GM23338 (cell line): Measurements from ENCODE around the gene AFAP1. TPM values are rescaled to one million over a fixed set of nuclear protein-coding genes. Genes with fewer than 3 reads are reported as not detected.

Experiments used
- ATAC-seq: fragments of 200-7000 bp; cut with Tn5 transposase; 3 replicates; pipeline ENCODE4 v1.9.1; 2020
- DNase-seq: peaks from one replicate; pipeline ENCODE4 v3.0.0-alpha.2; 2015; ENCODE audit warnings: low spot score
- H2AFZ ChIP-seq: fragments of 200-600 bp; sonication (generic); 2 replicates; pipeline ENCODE4 v1.8.0; 2016; ENCODE audit warnings: antibody characterized with exemption, mild to moderate bottlenecking, moderate library complexity
- H3F3A ChIP-seq: fragments of 200-600 bp; sonication (generic); replicated peaks from 2 replicates; pipeline ENCODE4 v1.8.0; 2017; ENCODE audit warnings: antibody characterized with exemption, mixed run types, low read depth
- H3K27ac ChIP-seq: fragments of 200-600 bp; sonication (generic); 2 replicates; pipeline ENCODE4 v1.6.1; 2016; ENCODE audit warnings: low read depth
- H3K27me3 ChIP-seq: fragments of 200-600 bp; sonication (generic); 2 replicates; pipeline ENCODE4 v1.8.0; 2016; ENCODE audit warnings: mild to moderate bottlenecking, mixed run types, moderate library complexity; ENCODE audit not compliant: insufficient read depth
- H3K36me3 ChIP-seq: fragments of 200-600 bp; sonication (generic); 2 replicates; pipeline ENCODE4 v1.8.0; 2016; ENCODE audit warnings: mild to moderate bottlenecking; ENCODE audit not compliant: insufficient read depth
- H3K4me1 ChIP-seq: fragments of 200-600 bp; sonication (generic); 2 replicates; pipeline ENCODE4 v1.8.0; 2016; ENCODE audit warnings: mild to moderate bottlenecking, moderate library complexity; ENCODE audit not compliant: insufficient read depth
- H3K4me2 ChIP-seq: fragments of 200-600 bp; sonication (generic); 2 replicates; pipeline ENCODE4 v1.7.1; 2017; ENCODE audit warnings: mixed run types
- H3K4me3 ChIP-seq: fragments of 200-600 bp; sonication (generic); 2 replicates; pipeline ENCODE4 v1.6.1; 2016; ENCODE audit warnings: mixed run types
- H3K79me2 ChIP-seq: fragments of 200-600 bp; sonication (generic); replicated peaks from 2 replicates; pipeline ENCODE4 v1.8.0; 2017; ENCODE audit warnings: mild to moderate bottlenecking; ENCODE audit not compliant: insufficient read depth
- H3K9me2 ChIP-seq: fragments of 200-600 bp; sonication (generic); 2 replicates; pipeline ENCODE4 v1.8.0; 2017; ENCODE audit not compliant: insufficient read depth
- H4K20me1 ChIP-seq: fragments of 200-600 bp; sonication (generic); replicated peaks from 2 replicates; pipeline ENCODE4 v1.8.0; 2017; ENCODE audit warnings: mild to moderate bottlenecking; ENCODE audit not compliant: insufficient read depth
- H3K27ac Mint-ChIP-seq: 2 replicates; pipeline ENCODE4 v1.8.0; 2020; ENCODE audit warnings: inconsistent platforms, mild to moderate bottlenecking, moderate library complexity, mixed read lengths
- H3K27me3 Mint-ChIP-seq: 3 replicates; pipeline ENCODE4 v1.8.0; 2022; ENCODE audit warnings: low read depth, mild to moderate bottlenecking, moderate library complexity, mixed read lengths, inconsistent platforms; ENCODE audit not compliant: insufficient read depth, poor library complexity
- H3K36me3 Mint-ChIP-seq: 3 replicates; pipeline ENCODE4 v1.8.0; 2021; ENCODE audit warnings: low read depth, mild to moderate bottlenecking, inconsistent platforms, moderate library complexity, mixed read lengths
- H3K4me1 Mint-ChIP-seq: 3 replicates; pipeline ENCODE4 v1.8.0; 2020; ENCODE audit warnings: mild to moderate bottlenecking, inconsistent platforms, mixed read lengths
- H3K4me3 Mint-ChIP-seq: 3 replicates; pipeline ENCODE4 v1.8.0; 2021; ENCODE audit warnings: moderate library complexity, mild to moderate bottlenecking, inconsistent platforms, mixed read lengths
- H3K9me3 Mint-ChIP-seq: 3 replicates; pipeline ENCODE4 v1.8.0; 2020; ENCODE audit warnings: moderate library complexity, mild to moderate bottlenecking, inconsistent platforms, mixed read lengths
- CREB1 ChIP-seq: fragments of 250-450 bp; sonication (Bioruptor Pico); IDR thresholded peaks from 2 replicates; pipeline ENCODE4 v1.5.0; 2020; ENCODE audit warnings: low read depth, mild to moderate bottlenecking, moderate library complexity
- NANOG ChIP-seq: IDR thresholded peaks from 2 replicates; pipeline ENCODE4 v1.6.1; 2016; ENCODE audit warnings: antibody characterized with exemption, borderline replicate concordance
- POLR2AphosphoS5 ChIP-seq: IDR thresholded peaks from 2 replicates; pipeline ENCODE4 v1.6.1; 2016; ENCODE audit warnings: antibody characterized with exemption, low read depth
- STAT1 ChIP-seq: IDR thresholded peaks from one replicate; pipeline ENCODE4 v1.6.1; 2016; ENCODE audit warnings: antibody characterized with exemption; ENCODE audit not compliant: unreplicated experiment
- ZNF462 ChIP-seq: fragments of 250-450 bp; sonication (Bioruptor Pico); IDR thresholded peaks from 2 replicates; pipeline ENCODE4 v1.5.0; 2020; ENCODE audit warnings: mild to moderate bottlenecking, moderate library complexity
- polyA plus RNA-seq: library from polyadenylated mRNA; unstranded; fragments of >200 nt; fragmentation: Nextera tagmentation; extraction: Ambion mirVana; gene quantifications from 2 replicates; pipeline ENCODE4 v1.2.1, GENCODE V29; 2016
- total RNA-seq: library from RNA; depleted of rRNA; stranded (reverse); fragments of >200 nt; shearing (Covaris generic); gene quantifications from 2 replicates; pipeline ENCODE4 v1.2.3, GENCODE V29; 2014

AFAP1 gene
- total and polyA plus RNA-seq, 2 experiments from 2014 or later = 6.5 to 21.5 TPM

GRCh38 chr4:7778510-7779431 is 160.9 kb downstream of the AFAP1 start (continued):
- TF ChIP-seq ZNF462 (CRISPR knock-in tag) = no peak
- no peak for TF ChIP-seq STAT1
- TF ChIP-seq POLR2AphosphoS5 = no peak

- Histone ChIP-seq H3K4me3 (no peak overlapping the region), H3K27ac (no peak overlapping the region), H3K36me3 (peaks cover 7% of the 10 kb centered on the region), H3K4me2 (no peak overlapping the region), H3K27me3 (no peaks in the 10 kb centered on the region), H3F3A (no peaks in the 10 kb centered on the region), H2AFZ (no peak overlapping the region), H3K4me1 (peaks cover 6% of the 10 kb centered on the region; the same call in 1 of the 2 replicates), H3K79me2 (no peaks in the 10 kb centered on the region), H4K20me1 (no peaks in the 10 kb centered on the region; the same call in 1 of the 2 replicates), H3K9me2 (no peaks in the 10 kb centered on the region)
- H3K4me1 Mint-ChIP-seq = peaks cover 16% of the 10 kb centered on the region
- H3K36me3 Mint-ChIP-seq = peaks cover 21% of the 10 kb centered on the region
- ATAC-seq (no peak), DNase-seq (no peak)
- no peak overlapping the region; the same call in 1 of the 2 replicates for H3K27ac Mint-ChIP-seq
- no peaks in the 10 kb centered on the region for H3K9me3 Mint-ChIP-seq
- H3K4me3 Mint-ChIP-seq = no peak overlapping the region
- H3K27me3 Mint-ChIP-seq = peaks cover 7% of the 10 kb centered on the region
- no peak for TF ChIP-seq CREB1 (CRISPR knock-in tag)
- no peak for TF ChIP-seq NANOG
- no peak for TF ChIP-seq ZNF462 (CRISPR knock-in tag)
- no peak for TF ChIP-seq POLR2AphosphoS5
- TF ChIP-seq STAT1 = no peak
Observed at GRCh38 chr4:7777871-7778509, 161.7 kb downstream of the AFAP1 start.
